ENCODE measurements around the gene FSD1L. TPM values are rescaled to one million over a fixed set of nuclear protein-coding genes. Genes with fewer than 3 reads are reported as not detected.
A peak's percentile ranks its signal among the peaks of the same experiment; 100 is the strongest.

FSD1L gene
- total RNA-seq, 1 donor, result 5.6 TPM

- no peak for TF ChIP-seq CTCF (IDR thresholded peaks at IDR 0.05; ENCODE audit: insufficient read depth, low read depth, low read length)
- no peak overlapping the region for H3K4me3 ChIP-seq (ENCODE audit: low read depth, low read length)
- peak; percentile 74 for DNase-seq (ENCODE audit: low read depth)
Observed at GRCh38 chr9:105444130-105444529, 3.7 kb upstream of the FSD1L start.

DNA sequence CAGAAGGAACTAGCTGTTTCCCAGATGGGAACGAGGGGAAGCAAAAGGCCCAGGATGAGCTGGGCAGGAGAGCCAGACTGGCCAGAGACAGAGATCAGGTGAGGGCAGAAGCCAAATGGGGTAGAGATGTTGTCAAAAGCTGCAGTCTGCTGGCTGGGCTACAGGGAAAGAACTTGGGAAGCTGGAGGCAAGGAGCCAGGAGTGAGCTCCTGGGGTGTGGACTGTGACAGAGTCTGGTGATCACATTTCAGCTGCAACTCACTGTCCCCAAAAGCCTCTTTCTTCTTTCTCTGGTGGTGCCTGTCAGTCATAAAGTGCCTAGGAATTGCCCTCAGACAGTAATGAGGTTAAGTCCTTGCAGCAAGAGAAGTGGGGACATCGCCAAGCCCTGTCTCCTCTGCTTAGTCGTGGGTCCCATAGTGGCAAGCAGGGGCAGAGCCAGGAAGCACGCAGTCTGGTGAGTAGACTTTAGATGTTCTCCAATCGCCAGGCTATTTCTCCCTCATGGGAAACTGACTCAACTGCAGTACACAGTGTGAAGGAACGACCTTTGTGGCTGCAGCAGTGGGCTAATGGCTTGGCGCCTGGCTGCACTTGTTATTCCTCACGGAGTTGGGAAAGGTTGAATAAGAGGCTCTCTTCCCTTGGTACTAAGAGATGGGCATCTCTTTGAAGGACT is 2.5 kb upstream of the FSD1L start:
- TF ChIP-seq CTCF (IDR thresholded peaks at IDR 0.05; ENCODE audit: insufficient read depth, low read depth, low read length), result no peak
- no peak overlapping the region for H3K4me3 ChIP-seq (ENCODE audit: low read depth, low read length)
- DNase-seq (ENCODE audit: low read depth), result no peak

GRCh38 chr9:105447386-105447813 is 434 bp upstream of the FSD1L start:
- peak overlapping the region; percentile 86 for H3K4me3 ChIP-seq (ENCODE audit: low read depth, low read length)
- DNase-seq (ENCODE audit: low read depth), result no peak
- TF ChIP-seq CTCF (IDR thresholded peaks at IDR 0.05; ENCODE audit: insufficient read depth, low read depth, low read length), result no peak

- DNase-seq (ENCODE audit: low read depth), result no peak
- no peak for TF ChIP-seq CTCF (IDR thresholded peaks at IDR 0.05; ENCODE audit: insufficient read depth, low read depth, low read length)
- H3K4me3 ChIP-seq (ENCODE audit: low read depth, low read length), result peak overlapping the region; percentile 86
Observed at GRCh38 chr9:105449081-105449480, 1.2 kb downstream of the FSD1L start.

GRCh38 chr9:105452185-105452584 is 4.4 kb downstream of the FSD1L start:
- no peak for DNase-seq (ENCODE audit: low read depth)
- no peak overlapping the region for H3K4me3 ChIP-seq (ENCODE audit: low read depth, low read length)
- TF ChIP-seq CTCF (IDR thresholded peaks at IDR 0.05; ENCODE audit: insufficient read depth, low read depth, low read length), result no peak

GRCh38 chr9:105455836-105456475 is 8.1 kb downstream of the FSD1L start:
- no peak overlapping the region for H3K4me3 ChIP-seq (ENCODE audit: low read depth, low read length)
- TF ChIP-seq CTCF (IDR thresholded peaks at IDR 0.05; ENCODE audit: insufficient read depth, low read depth, low read length), result no peak
- no peak for DNase-seq (ENCODE audit: low read depth)

Data from fibroblast of villous mesenchyme (primary cell).